Right cardiac atrium (tissue), 5 donors: ENCODE measurements around the gene TMEM200A. TPM values are rescaled to one million over a fixed set of nuclear protein-coding genes. Genes with fewer than 3 reads are reported as not detected.

Experiments used
- ATAC-seq, 2 donors: fragments of 200-7000 bp; cut with Tn5 transposase; one replicate each; pipeline versions ENCODE4 v1.8.0 to v1.9.1; 2020; ENCODE audit warnings: moderate library complexity in 2 of 2, mild to moderate bottlenecking in 1 of 2
- DNase-seq, 3 donors: peaks; one replicate each; pipeline ENCODE4 v3.0.0-alpha.2; 2020
- H3K27ac ChIP-seq: one replicate; pipeline ENCODE4 v1.5.1; 2013; ENCODE audit warnings: mild to moderate bottlenecking, low read length, control low read depth, moderate library complexity
- H3K27me3 ChIP-seq: one replicate; pipeline ENCODE4 v1.6.1; 2013; ENCODE audit not compliant: control insufficient read depth, insufficient read depth
- H3K4me1 ChIP-seq: one replicate; pipeline ENCODE4 v1.6.1; 2013; ENCODE audit warnings: low read length; ENCODE audit not compliant: control insufficient read depth, insufficient read depth
- H3K4me3 ChIP-seq: one replicate; pipeline ENCODE4 v1.5.1; 2013; ENCODE audit warnings: low read length, control low read depth
- H3K9me3 ChIP-seq: one replicate; pipeline ENCODE4 v1.6.1; 2013; ENCODE audit warnings: low read length; ENCODE audit not compliant: control insufficient read depth
- WGBS: extraction: QIAGEN DNeasy Blood & Tissue Kit; methylation state at CpG from one replicate; pipeline ENCODE4 v1.1.7; 2013; 5-methylcytosine and 5-hydroxymethylcytosine counted together
- intact Hi-C, 4 donors: fragments of 100-400 bp; cut with DNase I; formaldehyde crosslinking; loops; one replicate each; pipeline versions ENCODE4 v1.11.0 to v1.14.0; 2022 to 2023
- polyA plus RNA-seq: library from polyadenylated mRNA; stranded (reverse); fragments of 200-250 nt; gene quantifications from one replicate; pipeline ENCODE4 v1.2.3, GENCODE V29; 2013
- total RNA-seq, 4 donors: library from RNA; stranded (reverse); fragmentation: NEBNext Ultra II Directional; extraction: Animal tissue kit (Norgen Biotek cat#: 25700); gene quantifications; one replicate each; pipeline ENCODE4 v1.2.1, GENCODE V29; 2021
- donor health status: healthy with polysubstance abuse.
- donor health status: DM: no; HTN: yes; CAD: no.
- donor health status: DM: no; HTN: no; CAD: no.
- donor health status: DM: no; HTN: yes; CAD: no; lungs with severe emphysema.
- donor health status: DM: yes; HTN: yes; CAD: no.

TMEM200A gene
- total and polyA plus RNA-seq, 5 donors, result 0.14 to 0.45 (median 0.27) TPM

DNA sequence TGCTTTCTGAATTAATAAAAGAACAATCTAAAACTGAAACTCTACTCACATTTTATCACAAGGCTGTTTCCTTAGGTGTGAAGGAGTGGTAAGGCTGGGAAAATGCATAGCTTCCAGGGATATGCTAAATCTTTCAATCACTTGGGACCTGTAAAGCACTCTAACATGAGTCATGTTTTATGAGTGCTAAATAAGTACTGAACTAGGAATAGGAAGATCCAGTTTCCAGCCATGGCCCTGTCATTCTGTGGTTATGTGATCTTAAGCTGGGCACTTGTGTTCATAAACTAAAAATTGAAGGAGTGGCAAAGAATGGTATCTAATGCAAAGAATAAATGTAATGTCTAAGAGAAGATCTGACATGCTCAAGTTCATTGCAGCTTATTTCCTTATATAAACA, 6.1 kb upstream of the TMEM200A start:
- Histone ChIP-seq H3K4me3 (no peak overlapping the region), H3K9me3 (no peaks in the 10 kb centered on the region), H3K4me1 (no peaks in the 10 kb centered on the region), H3K27ac (no peak overlapping the region), H3K27me3 (no peaks in the 10 kb centered on the region)
- intact Hi-C loops, result no loop called here
- DNase-seq, result no peak
- no peak for ATAC-seq

DNA sequence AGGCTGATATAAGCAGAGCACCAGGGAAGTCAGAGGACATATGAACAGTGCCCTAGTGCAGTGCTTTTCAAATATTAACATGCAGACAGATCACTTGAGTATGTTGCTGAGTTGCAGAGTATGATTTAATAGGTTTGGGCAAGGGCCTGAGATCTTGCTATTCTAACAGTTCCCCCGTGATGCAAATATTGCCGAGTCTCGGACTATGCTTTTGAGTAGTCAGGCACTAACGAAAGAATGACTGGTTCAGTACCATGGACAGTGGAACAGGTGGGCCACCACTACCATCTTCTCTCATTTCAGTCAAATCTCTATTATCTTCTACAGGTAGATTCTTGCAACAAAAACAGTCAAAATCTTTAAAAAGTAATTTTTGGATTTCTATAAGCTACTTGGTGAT, 3.7 kb upstream of the TMEM200A start:
- Histone ChIP-seq H3K9me3 (no peaks in the 10 kb centered on the region), H3K4me1 (no peaks in the 10 kb centered on the region), H3K27ac (no peak overlapping the region), H3K27me3 (no peaks in the 10 kb centered on the region), H3K4me3 (no peak overlapping the region)
- DNase-seq (no peak), ATAC-seq (no peak)
- intact Hi-C loops, result no loop called here
- WGBS, result 71% methylated on average over 4 of the region's 4 CpGs

DNA sequence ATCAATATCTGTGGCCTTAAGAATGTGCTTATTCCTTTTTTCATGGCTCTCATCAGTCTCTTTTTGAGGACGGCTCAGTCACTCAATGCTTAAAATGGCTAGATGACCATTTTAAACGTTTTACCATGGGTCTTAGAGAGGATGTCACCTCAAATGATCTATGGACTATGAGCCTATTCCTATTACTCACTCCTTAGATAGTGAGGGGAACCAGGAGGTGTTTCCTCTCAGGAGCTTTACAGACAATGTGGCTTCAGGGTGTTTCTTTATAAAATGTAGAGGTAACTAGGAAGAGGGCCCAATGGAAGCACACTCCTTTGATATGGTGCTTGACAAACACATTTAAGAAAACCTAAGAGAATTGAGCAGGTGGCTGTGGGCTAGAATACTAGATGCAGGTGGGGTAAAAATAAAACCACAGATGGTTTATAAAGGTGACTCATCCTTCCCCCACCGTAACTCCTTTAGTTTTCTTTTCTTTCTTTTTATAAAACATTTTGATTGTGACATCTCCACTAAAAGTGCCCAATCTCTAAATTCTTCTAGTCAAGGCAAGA, 1.5 kb upstream of the TMEM200A start:
- intact Hi-C loops, result no loop called here
- Histone ChIP-seq H3K4me3 (no peak overlapping the region), H3K27me3 (no peaks in the 10 kb centered on the region), H3K4me1 (no peaks in the 10 kb centered on the region), H3K9me3 (no peaks in the 10 kb centered on the region), H3K27ac (no peak overlapping the region)
- 60% methylated on average over 3 of the region's 3 CpGs for WGBS
- no peak for DNase-seq
- no peak for ATAC-seq

DNA sequence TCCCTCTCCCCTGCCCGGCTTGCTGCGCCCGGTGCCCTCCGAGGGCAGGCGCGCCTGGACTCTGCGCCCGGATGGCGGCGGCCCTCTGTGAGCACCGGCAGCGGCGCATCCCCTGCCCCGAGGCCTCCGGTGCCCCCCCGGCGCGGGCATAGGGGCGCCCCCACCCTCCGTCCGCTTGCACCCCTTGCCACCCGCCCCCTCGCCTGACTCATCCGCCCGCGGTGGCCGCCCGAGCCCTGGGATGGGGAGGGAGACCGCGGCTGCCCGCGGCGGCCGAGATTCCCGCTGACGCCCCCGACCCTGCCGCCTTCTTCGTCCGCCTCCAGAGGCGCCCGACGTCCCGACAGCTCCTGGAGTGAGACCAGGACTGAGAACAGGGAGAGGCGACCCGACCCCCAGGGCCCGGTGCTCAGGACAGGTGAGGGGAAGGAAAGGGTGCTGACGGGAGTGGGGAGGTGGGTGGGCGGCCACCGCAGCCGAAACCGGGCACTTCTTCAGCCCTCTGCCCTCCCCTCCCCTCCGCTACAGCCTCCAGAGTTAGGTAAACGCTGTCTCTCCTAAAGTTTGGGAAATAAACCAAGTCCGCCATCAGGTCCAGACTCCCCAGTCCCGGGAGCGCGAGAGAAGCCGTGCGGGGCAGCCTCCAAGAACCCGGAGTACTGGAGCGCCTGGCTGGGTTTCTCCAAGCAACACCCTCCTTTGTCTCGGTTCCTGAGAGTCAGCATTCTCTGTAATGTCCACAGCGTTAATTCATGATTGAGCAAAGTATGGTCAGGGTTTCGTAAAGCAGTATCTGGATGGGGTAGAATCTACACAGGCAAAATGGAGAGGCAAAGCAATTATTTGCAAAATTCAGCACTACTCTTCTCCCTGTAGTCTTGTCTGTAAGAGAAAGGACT, 539 bp downstream of the TMEM200A start:
- WGBS, result 2% methylated on average over 65 of the region's 65 CpGs
- Histone ChIP-seq H3K27ac (no peak overlapping the region), H3K9me3 (no peaks in the 10 kb centered on the region), H3K4me3 (peak overlapping the region; percentile 64), H3K27me3 (no peaks in the 10 kb centered on the region), H3K4me1 (no peaks in the 10 kb centered on the region)
- peak; percentile 27 to 59 (median 48) for DNase-seq
- peak; percentile 66 to 73 for ATAC-seq
- intact Hi-C loops, result no loop called here

DNA sequence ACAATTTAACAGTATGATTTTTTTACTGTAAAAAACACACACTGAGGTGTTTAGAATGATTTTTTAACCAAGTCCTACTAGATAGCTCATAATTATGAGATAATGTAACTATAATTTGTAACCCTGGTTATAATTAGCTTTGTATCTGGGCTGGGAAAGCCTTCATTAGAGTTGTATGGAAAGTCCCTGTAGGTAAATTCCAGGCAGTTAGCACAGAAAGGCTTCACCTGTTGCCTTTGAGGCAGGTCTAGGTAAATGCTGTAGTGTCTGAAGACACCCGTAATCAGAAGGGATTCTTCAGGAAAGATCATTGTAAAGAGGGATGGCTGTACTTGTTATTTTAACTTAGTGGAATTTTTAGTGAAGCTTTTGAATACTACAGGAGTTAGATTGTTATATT, 1.9 kb downstream of the TMEM200A start:
- DNase-seq (no peak), ATAC-seq (no peak)
- Histone ChIP-seq H3K27me3 (no peaks in the 10 kb centered on the region), H3K27ac (no peak overlapping the region), H3K4me3 (no peak overlapping the region), H3K9me3 (no peaks in the 10 kb centered on the region), H3K4me1 (no peaks in the 10 kb centered on the region)
- intact Hi-C loops, result no loop called here
- WGBS, result 86% methylated on average over 1 of the region's 1 CpG

DNA sequence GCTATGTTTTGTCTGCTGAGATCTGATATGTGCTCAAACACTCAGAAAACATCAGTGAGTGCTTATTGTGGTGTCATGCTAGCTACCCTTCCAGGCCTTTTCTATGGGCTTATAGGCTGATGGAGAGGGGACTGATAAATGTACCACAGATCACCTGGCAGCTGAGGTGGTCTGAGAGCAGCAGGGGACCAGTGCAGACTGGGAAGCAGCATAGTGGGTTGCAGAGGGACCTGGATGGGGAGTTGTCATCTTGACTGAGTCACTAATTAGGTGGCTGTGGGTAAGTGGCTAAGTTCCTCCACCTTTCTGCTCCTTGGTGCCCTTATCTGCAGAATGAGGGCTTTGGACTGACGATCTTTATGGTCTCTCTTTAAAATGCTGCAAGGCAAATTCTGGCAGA, 2.8 kb downstream of the TMEM200A start:
- no peak for ATAC-seq
- Histone ChIP-seq H3K27me3 (no peaks in the 10 kb centered on the region), H3K4me3 (no peak overlapping the region), H3K27ac (no peak overlapping the region), H3K9me3 (no peaks in the 10 kb centered on the region), H3K4me1 (no peaks in the 10 kb centered on the region)
- 65% methylated on average over 1 of the region's 1 CpG for WGBS
- intact Hi-C loops, result no loop called here
- no peak for DNase-seq

DNA sequence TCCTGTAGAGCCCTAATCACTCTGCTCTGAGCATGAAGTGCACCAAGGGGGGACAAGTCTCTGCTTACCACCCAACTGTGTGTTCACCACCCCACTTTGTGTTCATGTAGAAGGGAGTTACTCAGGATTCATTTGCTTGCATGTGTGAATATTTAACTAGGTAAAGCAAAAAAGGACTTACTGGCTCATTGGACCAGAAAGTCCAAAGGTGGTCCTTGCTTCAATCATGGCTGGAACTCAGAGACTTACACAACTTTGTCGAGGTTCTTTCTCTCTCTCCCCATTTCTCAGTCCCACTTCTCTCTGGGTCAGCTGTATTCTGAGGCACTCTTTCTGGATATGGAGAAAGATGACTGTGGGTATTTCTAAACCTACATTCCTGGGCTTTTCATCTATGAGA, 4.0 kb downstream of the TMEM200A start:
- H3K4me1 ChIP-seq, result no peaks in the 10 kb centered on the region
- H3K27ac ChIP-seq, result no peak overlapping the region
- no peaks in the 10 kb centered on the region for H3K9me3 ChIP-seq
- 89% methylated on average over 1 of the region's 1 CpG for WGBS
- ATAC-seq (no peak), DNase-seq (no peak)
- intact Hi-C loops, result no loop called here
- H3K27me3 ChIP-seq, result no peaks in the 10 kb centered on the region
- H3K4me3 ChIP-seq, result no peak overlapping the region

DNA sequence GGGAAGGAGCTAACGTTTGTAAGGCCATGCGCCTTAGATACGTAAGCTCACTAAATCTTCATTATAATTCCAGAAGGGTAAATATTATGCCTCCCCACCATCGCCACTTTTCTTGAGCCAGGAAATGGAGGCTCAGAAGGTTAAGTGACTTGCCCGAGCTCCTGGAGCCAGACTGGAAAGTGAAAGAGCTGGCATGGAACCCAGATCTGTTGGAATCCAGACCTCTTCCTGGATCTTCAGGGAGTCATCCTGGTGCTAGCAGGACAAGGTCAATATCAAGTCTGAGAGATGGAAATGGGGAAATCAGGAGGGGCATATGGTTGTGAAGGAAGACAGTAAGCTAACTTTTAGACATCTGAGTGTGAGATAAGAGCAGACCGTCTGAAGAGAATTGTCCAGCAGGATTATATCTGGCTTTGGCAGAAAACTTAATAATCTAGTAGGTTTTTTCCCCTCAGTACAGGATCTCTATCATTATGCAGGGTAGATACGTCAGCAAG, 6.2 kb downstream of the TMEM200A start:
- Histone ChIP-seq H3K4me1 (no peaks in the 10 kb centered on the region), H3K27me3 (no peaks in the 10 kb centered on the region), H3K27ac (no peak overlapping the region), H3K4me3 (no peak overlapping the region), H3K9me3 (no peaks in the 10 kb centered on the region)
- 56% methylated on average over 7 of the region's 7 CpGs for WGBS
- DNase-seq (no peak), ATAC-seq (no peak)
- intact Hi-C loops, result no loop called here

DNA sequence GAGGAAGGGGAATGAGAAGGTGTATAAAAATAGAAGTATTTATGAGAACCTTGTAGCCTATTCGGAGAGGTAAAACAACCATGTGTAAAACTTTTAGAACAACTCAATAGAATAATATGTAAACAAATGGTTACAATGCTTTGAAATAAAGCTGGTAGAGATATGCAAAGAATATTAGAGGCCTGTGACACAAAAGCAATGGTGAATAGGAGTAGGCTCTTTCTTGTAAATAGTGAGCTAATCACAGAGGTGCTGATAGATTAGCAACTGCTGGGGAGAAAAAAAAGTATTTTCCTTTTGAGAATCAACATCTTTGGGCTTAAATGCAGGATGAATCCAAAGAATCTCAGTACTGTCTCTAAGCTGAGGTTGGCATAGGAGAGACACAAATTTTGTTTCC, 7.0 kb downstream of the TMEM200A start:
- intact Hi-C loops, result no loop called here
- H3K4me3 ChIP-seq, result no peak overlapping the region
- no peaks in the 10 kb centered on the region for H3K9me3 ChIP-seq
- DNase-seq, result no peak
- no peaks in the 10 kb centered on the region for H3K4me1 ChIP-seq
- 87% methylated on average over 1 of the region's 1 CpG for WGBS
- no peaks in the 10 kb centered on the region for H3K27me3 ChIP-seq
- ATAC-seq, result no peak
- no peak overlapping the region for H3K27ac ChIP-seq

DNA sequence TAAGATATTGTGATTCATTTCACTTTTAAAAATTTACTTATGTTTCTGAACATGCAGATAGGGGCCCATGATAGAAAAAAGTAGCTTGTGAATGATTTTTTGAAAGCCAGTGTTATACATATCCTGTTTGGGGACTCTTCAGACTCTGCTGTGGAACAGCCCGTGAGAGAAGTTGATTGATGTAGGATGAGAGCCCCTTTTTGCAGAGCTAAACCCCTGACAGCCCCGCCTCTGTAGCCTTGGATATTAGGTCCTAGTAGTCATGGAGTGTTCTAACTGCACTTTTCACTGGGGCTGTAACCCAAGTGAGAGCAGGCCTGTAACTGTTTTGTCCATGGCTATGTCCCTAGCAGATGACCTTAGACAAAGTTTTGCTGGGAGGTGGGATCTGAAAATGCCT, 8.2 kb downstream of the TMEM200A start:
- H3K27me3 ChIP-seq, result no peaks in the 10 kb centered on the region
- no peak overlapping the region for H3K4me3 ChIP-seq
- intact Hi-C loops, result no loop called here
- H3K9me3 ChIP-seq, result no peaks in the 10 kb centered on the region
- H3K4me1 ChIP-seq, result no peaks in the 10 kb centered on the region
- DNase-seq, result no peak
- ATAC-seq, result no peak
- H3K27ac ChIP-seq, result no peak overlapping the region
- 74% methylated on average over 2 of the region's 2 CpGs for WGBS

DNA sequence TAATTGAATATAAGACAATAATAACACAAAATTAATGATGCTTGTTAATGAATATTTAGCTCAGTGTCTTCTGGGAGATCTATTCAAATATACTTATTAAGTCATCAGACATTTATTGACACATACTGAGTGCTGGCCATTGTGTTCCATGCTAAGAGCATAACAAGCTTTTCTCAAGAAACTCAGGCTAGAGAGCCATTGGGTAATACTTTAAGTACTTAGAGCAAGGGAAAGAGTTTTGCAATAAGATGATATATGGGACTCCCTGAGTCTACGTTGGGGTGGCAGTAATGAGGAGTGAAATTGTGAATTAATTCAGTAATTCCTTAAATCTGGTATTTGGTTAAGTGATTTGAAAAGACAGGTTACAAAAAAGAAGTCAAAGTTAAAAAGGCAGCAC, 11.1 kb downstream of the TMEM200A start:
- Histone ChIP-seq H3K9me3 (no peaks in the 10 kb centered on the region), H3K4me3 (no peak overlapping the region), H3K4me1 (no peaks in the 10 kb centered on the region), H3K27ac (no peak overlapping the region), H3K27me3 (no peaks in the 10 kb centered on the region)
- ATAC-seq (no peak), DNase-seq (no peak)
- WGBS, result 82% methylated on average over 1 of the region's 1 CpG
- intact Hi-C loops, result no loop called here
